ENCODE data around the gene EDC4.
"Not testable (repeated sequence)": the region's sequence is repeated elsewhere in the genome, so short reads cannot be mapped to it uniquely, and the experiment has no call there.

EDC4 gene

GRCh38 chr16:67914758-67915495, 42.1 kb downstream of the EDC4 start:
- no peak for DNase-seq

GRCh38 chr16:67915496-67915769, 42.6 kb downstream of the EDC4 start:
- DNase-seq = not testable (repeated sequence)

- no peak for DNase-seq
Measured at GRCh38 chr16:67915831-67916723, 43.2 kb downstream of the EDC4 start.

- DNase-seq = no peak
Measured at GRCh38 chr16:67917140-67917851, 44.4 kb downstream of the EDC4 start.

- DNase-seq = peak; percentile 42
Measured at GRCh38 chr16:67917852-67918236, 45.0 kb downstream of the EDC4 start.

- DNase-seq = no peak
Measured at GRCh38 chr16:67919622-67920221, 46.9 kb downstream of the EDC4 start.

- DNase-seq = no peak
Measured at GRCh38 chr16:67922221-67922620, 49.4 kb downstream of the EDC4 start.

- DNase-seq = peak; percentile 51
Measured at GRCh38 chr16:67922740-67923139, 49.9 kb downstream of the EDC4 start.

- DNase-seq = peak; percentile 37
Measured at GRCh38 chr16:67923414-67924116, 50.7 kb downstream of the EDC4 start.

- DNase-seq = no peak
Measured at GRCh38 chr16:67924140-67924906, 51.5 kb downstream of the EDC4 start.

GRCh38 chr16:67926181-67926750, 53.4 kb downstream of the EDC4 start:
- DNase-seq = peak; percentile 85

- no peak for DNase-seq
Measured at GRCh38 chr16:67927131-67927941, 54.5 kb downstream of the EDC4 start.

- no peak for DNase-seq
Measured at GRCh38 chr16:67928147-67928546, 55.3 kb downstream of the EDC4 start.

- peak; percentile 47 for DNase-seq
Measured at GRCh38 chr16:67928561-67929364, 55.9 kb downstream of the EDC4 start.

- DNase-seq = no peak
Measured at GRCh38 chr16:67930191-67930590, 57.3 kb downstream of the EDC4 start.

- no peak for DNase-seq
Measured at GRCh38 chr16:67930678-67931211, 57.9 kb downstream of the EDC4 start.
